Left lobe of liver (tissue), 2 donors: Measurements from ENCODE around the gene DMXL1. TPM values are rescaled to one million over a fixed set of nuclear protein-coding genes. Genes with fewer than 3 reads are reported as not detected.
A peak's percentile ranks its signal among the peaks of the same experiment; 100 is the strongest.
"Not testable (repeated sequence)": the region's sequence is repeated elsewhere in the genome, so short reads cannot be mapped to it uniquely, and the experiment has no call there.

Experiments
- ATAC-seq: fragments of 200-7000 bp; cut with Tn5 transposase; one replicate; pipeline ENCODE4 v1.9.1; 2020; ENCODE audit warnings: mild to moderate bottlenecking, moderate library complexity
- DNase-seq: peaks from one replicate; pipeline ENCODE4 v3.0.0-alpha.2; 2020; ENCODE audit warnings: low spot score
- total RNA-seq: library from RNA; stranded (reverse); gene quantifications from one replicate; pipeline ENCODE4 v1.2.1, GENCODE V29; 2021
- donor health status: DM: no; HTN: no; CAD: no; lungs with moderate emphysema.
- donor health status: DM: no; HTN: yes; CAD: no.

Gene DMXL1
- total RNA-seq, 1 donor from 2014 or later, result 21.5 TPM

- DNase-seq, result no peak
- ATAC-seq, result no peak
Observed at GRCh38 chr5:119059740-119060255, 11.1 kb upstream of the DMXL1 start.

GRCh38 chr5:119063579-119064379 is 7.1 kb upstream of the DMXL1 start:
- DNase-seq, result no peak
- ATAC-seq, result peak; percentile 44

GRCh38 chr5:119067450-119067849 is 3.4 kb upstream of the DMXL1 start:
- DNase-seq (no peak), ATAC-seq (no peak)

GRCh38 chr5:119070578-119070827 is 384 bp upstream of the DMXL1 start:
- DNase-seq (no peak), ATAC-seq (peak; percentile 75)

GRCh38 chr5:119071561-119071995 is 691 bp downstream of the DMXL1 start:
- ATAC-seq (peak; percentile 41), DNase-seq (no peak)

- ATAC-seq (no peak), DNase-seq (no peak)
Observed at GRCh38 chr5:119072496-119072895, 1.6 kb downstream of the DMXL1 start.

GRCh38 chr5:119073746-119074337 is 3.0 kb downstream of the DMXL1 start:
- ATAC-seq, DNase-seq: not testable (repeated sequence)

- ATAC-seq (no peak), DNase-seq (no peak)
Observed at GRCh38 chr5:119074419-119074818, 3.5 kb downstream of the DMXL1 start.

- ATAC-seq, DNase-seq: not testable (repeated sequence)
Observed at GRCh38 chr5:119075269-119075668, 4.4 kb downstream of the DMXL1 start.

- ATAC-seq (no peak), DNase-seq (no peak)
Observed at GRCh38 chr5:119076080-119076479, 5.2 kb downstream of the DMXL1 start.

- ATAC-seq (no peak), DNase-seq (no peak)
Observed at GRCh38 chr5:119077444-119077843, 6.6 kb downstream of the DMXL1 start.

- ATAC-seq (no peak), DNase-seq (no peak)
Observed at GRCh38 chr5:119078071-119078846, 7.4 kb downstream of the DMXL1 start.

- DNase-seq, result no peak
- no peak for ATAC-seq
Observed at GRCh38 chr5:119078861-119079260, 8.0 kb downstream of the DMXL1 start.

- DNase-seq, result no peak
- ATAC-seq, result no peak
Observed at GRCh38 chr5:119079318-119079921, 8.5 kb downstream of the DMXL1 start.

- peak; percentile 29 for ATAC-seq
- no peak for DNase-seq
Observed at GRCh38 chr5:119080936-119081335, 10.0 kb downstream of the DMXL1 start.

GRCh38 chr5:119082691-119083090 is 11.8 kb downstream of the DMXL1 start:
- no peak for ATAC-seq
- no peak for DNase-seq

GRCh38 chr5:119083679-119084078 is 12.8 kb downstream of the DMXL1 start:
- no peak for ATAC-seq

GRCh38 chr5:119088438-119088837 is 17.6 kb downstream of the DMXL1 start:
- DNase-seq, result no peak
- no peak for ATAC-seq

More at GRCh38 chr5:119083679-119084078, 12.8 kb downstream of the DMXL1 start:
- no peak for DNase-seq

- ATAC-seq, result no peak
- DNase-seq, result no peak
Observed at GRCh38 chr5:119095611-119096010, 24.7 kb downstream of the DMXL1 start.

GRCh38 chr5:119105971-119106370 is 35.1 kb downstream of the DMXL1 start:
- no peak for DNase-seq
- ATAC-seq, result no peak

- DNase-seq, result no peak
- ATAC-seq, result no peak
Observed at GRCh38 chr5:119112151-119112550, 41.3 kb downstream of the DMXL1 start.
